ENCODE results near the gene SHISAL2A. TPM values are rescaled to one million over a fixed set of nuclear protein-coding genes. Genes with fewer than 3 reads are reported as not detected.
A peak's percentile ranks its signal among the peaks of the same experiment; 100 is the strongest.

Gene SHISAL2A
- total and polyA plus RNA-seq, 3 donors from 2014 or later, result 2.2 to 5.0 (median 4.8) TPM

- peaks cover 30% of the 10 kb centered on the region for H3K4me1 ChIP-seq
- intact Hi-C loops (cut with DNase I; ENCODE audit: low total_unique reads), result no loop called here
- H3K9me3 ChIP-seq, result no peaks in the 10 kb centered on the region
- no peaks in the 10 kb centered on the region for H3K27me3 ChIP-seq
- H3K4me3 ChIP-seq, result no peak overlapping the region
- TF ChIP-seq POLR2A (IDR thresholded peaks at IDR 0.05), result no peak
- TF ChIP-seq, protein P1, sequence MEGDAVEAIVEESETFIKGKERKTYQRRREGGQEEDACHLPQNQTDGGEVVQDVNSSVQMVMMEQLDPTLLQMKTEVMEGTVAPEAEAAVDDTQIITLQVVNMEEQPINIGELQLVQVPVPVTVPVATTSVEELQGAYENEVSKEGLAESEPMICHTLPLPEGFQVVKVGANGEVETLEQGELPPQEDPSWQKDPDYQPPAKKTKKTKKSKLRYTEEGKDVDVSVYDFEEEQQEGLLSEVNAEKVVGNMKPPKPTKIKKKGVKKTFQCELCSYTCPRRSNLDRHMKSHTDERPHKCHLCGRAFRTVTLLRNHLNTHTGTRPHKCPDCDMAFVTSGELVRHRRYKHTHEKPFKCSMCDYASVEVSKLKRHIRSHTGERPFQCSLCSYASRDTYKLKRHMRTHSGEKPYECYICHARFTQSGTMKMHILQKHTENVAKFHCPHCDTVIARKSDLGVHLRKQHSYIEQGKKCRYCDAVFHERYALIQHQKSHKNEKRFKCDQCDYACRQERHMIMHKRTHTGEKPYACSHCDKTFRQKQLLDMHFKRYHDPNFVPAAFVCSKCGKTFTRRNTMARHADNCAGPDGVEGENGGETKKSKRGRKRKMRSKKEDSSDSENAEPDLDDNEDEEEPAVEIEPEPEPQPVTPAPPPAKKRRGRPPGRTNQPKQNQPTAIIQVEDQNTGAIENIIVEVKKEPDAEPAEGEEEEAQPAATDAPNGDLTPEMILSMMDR (IDR thresholded peaks at IDR 0.05), result no peak
- no peak for DNase-seq
- WGBS, 2 donors, result 87 to 89% methylated on average over 4 of the region's 4 CpGs
- no peak overlapping the region for H3K27ac ChIP-seq
- H3K36me3 ChIP-seq (ENCODE audit: low read depth, missing control alignments), result no peaks in the 10 kb centered on the region
Observed at GRCh38 chr1:52635321-52636089, 2.5 kb downstream of the SHISAL2A start.

- DNase-seq, result no peak
- H3K36me3 ChIP-seq (ENCODE audit: low read depth, missing control alignments), result no peaks in the 10 kb centered on the region
- H3K9me3 ChIP-seq, result no peaks in the 10 kb centered on the region
- no peaks in the 10 kb centered on the region for H3K27me3 ChIP-seq
- H3K4me3 ChIP-seq, result no peak overlapping the region
- peaks cover 21% of the 10 kb centered on the region for H3K4me1 ChIP-seq
- H3K27ac ChIP-seq, result peak overlapping the region; percentile 46 to 54
- WGBS, 2 donors, result 47 to 53% methylated on average over 10 to 11 of the region's 11 CpGs
- intact Hi-C loops (cut with DNase I; ENCODE audit: low total_unique reads), result no loop called here
- TF ChIP-seq, protein P1 (IDR thresholded peaks at IDR 0.05), result no peak
- no peak for TF ChIP-seq POLR2A (IDR thresholded peaks at IDR 0.05)
Observed at GRCh38 chr1:52636721-52637695, 4.0 kb downstream of the SHISAL2A start.

GRCh38 chr1:52637946-52638345 is 5.0 kb downstream of the SHISAL2A start:
- Histone ChIP-seq H3K4me1 (peaks cover 17% of the 10 kb centered on the region), H3K27me3 (no peaks in the 10 kb centered on the region), H3K4me3 (no peak overlapping the region), H3K9me3 (no peaks in the 10 kb centered on the region), H3K36me3 (ENCODE audit: low read depth, missing control alignments) (no peaks in the 10 kb centered on the region), H3K27ac (peak overlapping the region in 1 of 2 donors; percentile 54)
- TF ChIP-seq, protein P1 (IDR thresholded peaks at IDR 0.05), result no peak
- TF ChIP-seq POLR2A (IDR thresholded peaks at IDR 0.05), result no peak
- WGBS, 2 donors, result 54 to 70% methylated on average over 4 of the region's 4 CpGs
- DNase-seq, result no peak
- intact Hi-C loops (cut with DNase I; ENCODE audit: low total_unique reads), result no loop called here

GRCh38 chr1:52640697-52641096 is 7.7 kb downstream of the SHISAL2A start:
- WGBS, 2 donors, result 89 to 95% methylated on average over 6 of the region's 6 CpGs
- Histone ChIP-seq H3K4me1 (peaks cover 17% of the 10 kb centered on the region), H3K36me3 (ENCODE audit: low read depth, missing control alignments) (no peaks in the 10 kb centered on the region), H3K27ac (no peak overlapping the region), H3K4me3 (no peak overlapping the region), H3K9me3 (no peaks in the 10 kb centered on the region), H3K27me3 (no peaks in the 10 kb centered on the region)
- intact Hi-C loops (cut with DNase I; ENCODE audit: low total_unique reads), result no loop called here
- TF ChIP-seq, protein P1 (IDR thresholded peaks at IDR 0.05), result no peak
- no peak for TF ChIP-seq POLR2A (IDR thresholded peaks at IDR 0.05)
- no peak for DNase-seq
